DOHH2 (cell line): ENCODE data around the gene RNASEH2C.

Experiments used
- H3F3A ChIP-seq: fragments of 200-600 bp; sonication (generic), shearing (Covaris generic); 2 replicates; pipeline ENCODE4 v1.6.0; 2016; ENCODE audit warnings: antibody characterized with exemption, mild to moderate bottlenecking; ENCODE audit not compliant: control insufficient read depth, insufficient read depth
- H3K27ac ChIP-seq: fragments of 200-600 bp; sonication (generic); 2 replicates; pipeline ENCODE4 v1.5.1; 2014; ENCODE audit warnings: low read depth, mild to moderate bottlenecking, low read length, moderate library complexity
- H3K27me3 ChIP-seq: fragments of 200-600 bp; sonication (generic); 2 replicates; pipeline ENCODE4 v1.6.1; 2014; ENCODE audit warnings: mild to moderate bottlenecking, low read length, mixed read lengths; ENCODE audit not compliant: control insufficient read depth
- H3K36me3 ChIP-seq: fragments of 200-600 bp; sonication (generic); 2 replicates; pipeline ENCODE4 v1.6.1; 2014; ENCODE audit warnings: mild to moderate bottlenecking, low read length, moderate library complexity, mixed read lengths; ENCODE audit not compliant: control insufficient read depth
- H3K4me1 ChIP-seq: fragments of 200-600 bp; sonication (generic); 2 replicates; pipeline ENCODE4 v1.6.1; 2014; ENCODE audit warnings: mild to moderate bottlenecking, low read length, mixed read lengths; ENCODE audit not compliant: control insufficient read depth
- H3K4me2 ChIP-seq: fragments of 200-600 bp; sonication (generic); 2 replicates; pipeline ENCODE4 v1.6.0; 2014; ENCODE audit warnings: mild to moderate bottlenecking, low read length, moderate library complexity
- H3K4me3 ChIP-seq: fragments of 200-600 bp; sonication (generic); 2 replicates; pipeline ENCODE4 v1.5.1; 2014; ENCODE audit warnings: mild to moderate bottlenecking, low read length, mixed read lengths
- H3K79me2 ChIP-seq: fragments of 200-600 bp; sonication (generic); 2 replicates; pipeline ENCODE4 v1.6.1; 2014; ENCODE audit warnings: mild to moderate bottlenecking, low read length, mixed read lengths; ENCODE audit not compliant: control insufficient read depth
- H3K9me2 ChIP-seq: fragments of 200-600 bp; sonication (generic); replicated peaks from 2 replicates; pipeline ENCODE4 v1.6.1; 2014; ENCODE audit warnings: mild to moderate bottlenecking, low read length, mixed read lengths; ENCODE audit not compliant: control insufficient read depth
- H3K9me3 ChIP-seq: fragments of 200-600 bp; sonication (generic); 2 replicates; pipeline ENCODE4 v1.6.1; 2014; ENCODE audit warnings: antibody characterized with exemption, low read length, mixed read lengths; ENCODE audit not compliant: control insufficient read depth, insufficient read depth
- H4K20me1 ChIP-seq: fragments of 200-600 bp; sonication (generic); 2 replicates; pipeline ENCODE4 v1.6.0; 2014; ENCODE audit warnings: low read depth, mild to moderate bottlenecking, antibody characterized with exemption, low read length, moderate library complexity; ENCODE audit not compliant: control insufficient read depth, insufficient read depth
- EZH2phosphoT487 ChIP-seq: fragments of 200-600 bp; sonication (generic); IDR thresholded peaks from 2 replicates; pipeline ENCODE4 v1.6.1; 2017; ENCODE audit warnings: borderline replicate concordance, mild to moderate bottlenecking, antibody characterized with exemption, low read length, moderate library complexity, mixed read lengths
- TF ChIP-seq, protein P1 (sequence below): fragments of 200-600 bp; sonication (generic); IDR thresholded peaks from one replicate; pipeline ENCODE4 v1.5.1; 2014; ENCODE audit warnings: antibody characterized with exemption, mild to moderate bottlenecking, low read depth, low read length; ENCODE audit not compliant: poor library complexity, severe bottlenecking

Gene RNASEH2C

DNA sequence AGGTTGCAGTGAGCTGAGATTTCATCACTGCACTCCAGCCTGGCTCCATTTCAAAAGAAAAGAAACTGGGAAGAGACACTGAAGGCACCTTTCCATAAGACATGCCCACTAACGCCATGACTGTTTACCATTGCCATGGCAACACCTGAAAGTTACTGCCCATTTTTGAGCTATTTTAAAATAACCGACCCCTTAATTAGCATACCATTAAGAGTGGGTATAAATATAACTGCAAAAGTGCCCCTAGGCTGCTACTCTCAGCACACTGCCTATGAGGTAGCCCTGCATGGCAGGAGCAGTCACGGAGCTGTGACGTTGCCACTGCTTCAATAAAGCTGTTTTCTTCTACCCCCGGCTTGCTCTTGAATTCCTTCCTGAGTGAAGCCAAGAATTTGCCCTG lies 9.9 kb upstream of the RNASEH2C start:
- H3F3A ChIP-seq = no peaks in the 10 kb centered on the region
- no peak overlapping the region for H3K27ac ChIP-seq
- no peak for TF ChIP-seq EZH2phosphoT487
- TF ChIP-seq, protein P1, sequence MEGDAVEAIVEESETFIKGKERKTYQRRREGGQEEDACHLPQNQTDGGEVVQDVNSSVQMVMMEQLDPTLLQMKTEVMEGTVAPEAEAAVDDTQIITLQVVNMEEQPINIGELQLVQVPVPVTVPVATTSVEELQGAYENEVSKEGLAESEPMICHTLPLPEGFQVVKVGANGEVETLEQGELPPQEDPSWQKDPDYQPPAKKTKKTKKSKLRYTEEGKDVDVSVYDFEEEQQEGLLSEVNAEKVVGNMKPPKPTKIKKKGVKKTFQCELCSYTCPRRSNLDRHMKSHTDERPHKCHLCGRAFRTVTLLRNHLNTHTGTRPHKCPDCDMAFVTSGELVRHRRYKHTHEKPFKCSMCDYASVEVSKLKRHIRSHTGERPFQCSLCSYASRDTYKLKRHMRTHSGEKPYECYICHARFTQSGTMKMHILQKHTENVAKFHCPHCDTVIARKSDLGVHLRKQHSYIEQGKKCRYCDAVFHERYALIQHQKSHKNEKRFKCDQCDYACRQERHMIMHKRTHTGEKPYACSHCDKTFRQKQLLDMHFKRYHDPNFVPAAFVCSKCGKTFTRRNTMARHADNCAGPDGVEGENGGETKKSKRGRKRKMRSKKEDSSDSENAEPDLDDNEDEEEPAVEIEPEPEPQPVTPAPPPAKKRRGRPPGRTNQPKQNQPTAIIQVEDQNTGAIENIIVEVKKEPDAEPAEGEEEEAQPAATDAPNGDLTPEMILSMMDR = no peak
- no peak overlapping the region for H3K4me2 ChIP-seq
- H3K9me3 ChIP-seq = peaks cover 3% of the 10 kb centered on the region
- H3K4me1 ChIP-seq = no peaks in the 10 kb centered on the region
- peaks cover 15% of the 10 kb centered on the region for H3K27me3 ChIP-seq
- no peaks in the 10 kb centered on the region for H4K20me1 ChIP-seq
- no peaks in the 10 kb centered on the region for H3K79me2 ChIP-seq
- no peaks in the 10 kb centered on the region for H3K36me3 ChIP-seq
- no peaks in the 10 kb centered on the region for H3K9me2 ChIP-seq
- no peak overlapping the region for H3K4me3 ChIP-seq

DNA sequence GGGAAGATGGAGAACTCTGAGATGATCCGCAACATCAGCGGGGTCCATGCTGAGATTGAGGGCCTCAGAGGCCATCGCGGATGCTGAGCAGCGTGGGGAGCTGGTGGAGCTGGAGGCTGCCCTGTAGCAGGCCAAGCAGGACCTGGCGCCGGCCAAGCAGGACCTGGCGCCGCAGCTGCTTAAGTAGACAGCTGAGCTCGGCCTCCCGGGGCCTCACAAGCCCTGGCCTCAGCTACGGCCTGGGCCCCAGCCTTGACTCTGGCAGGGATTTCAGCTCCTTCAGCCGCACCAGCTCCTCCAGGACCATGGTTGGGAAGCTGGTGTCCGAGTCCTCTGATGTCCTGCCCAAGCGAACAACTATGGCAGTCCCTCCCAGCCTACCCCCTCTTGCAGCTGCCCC lies 7.3 kb upstream of the RNASEH2C start:
- Histone ChIP-seq H3K4me1 (no peaks in the 10 kb centered on the region), H3K36me3 (no peaks in the 10 kb centered on the region), H3K4me3 (no peak overlapping the region), H3K9me3 (peaks cover 3% of the 10 kb centered on the region), H3K27ac (no peak overlapping the region), H3F3A (0 out of 2 replicates have a peak, but pooled peaks cover 2% of the 10 kb centered on the region), H3K9me2 (no peaks in the 10 kb centered on the region), H3K4me2 (no peak overlapping the region), H3K27me3 (peaks cover 15% of the 10 kb centered on the region), H3K79me2 (no peaks in the 10 kb centered on the region), H4K20me1 (no peaks in the 10 kb centered on the region)
- no peak for TF ChIP-seq EZH2phosphoT487
- TF ChIP-seq, protein P1 = no peak

DNA sequence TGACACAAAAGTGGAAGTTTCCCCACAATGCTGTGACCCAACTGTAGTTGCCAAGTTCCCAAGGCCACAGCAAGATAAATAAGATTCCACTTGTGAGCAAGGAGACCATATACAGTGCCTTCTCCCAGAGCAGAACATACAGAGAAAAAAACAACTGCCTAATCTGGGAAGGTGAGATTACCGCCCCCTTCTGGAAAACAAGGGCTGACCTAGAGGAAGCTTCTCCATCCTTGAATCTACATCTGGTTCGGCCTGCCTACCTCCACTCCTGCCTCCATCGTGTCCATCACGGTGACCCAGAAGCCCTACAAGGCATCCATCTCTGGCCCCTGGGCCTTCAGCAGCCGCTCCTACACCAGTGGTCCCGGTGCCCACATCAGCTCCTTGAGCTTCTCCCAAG lies 6.1 kb upstream of the RNASEH2C start:
- Histone ChIP-seq H3K4me1 (no peaks in the 10 kb centered on the region), H3K9me2 (no peaks in the 10 kb centered on the region), H3K4me2 (no peak overlapping the region), H3K9me3 (peaks cover under 1% of the 10 kb centered on the region), H3K27me3 (peaks cover 14% of the 10 kb centered on the region), H3K36me3 (no peaks in the 10 kb centered on the region), H3K4me3 (no peak overlapping the region), H3K27ac (no peak overlapping the region), H3K79me2 (no peaks in the 10 kb centered on the region), H4K20me1 (no peaks in the 10 kb centered on the region), H3F3A (peaks cover 7% of the 10 kb centered on the region; the same call in 1 of the 2 replicates)
- no peak for TF ChIP-seq EZH2phosphoT487
- TF ChIP-seq, protein P1 = no peak
